ENCODE data around the gene BAIAP2L2. TPM values are rescaled to one million over a fixed set of nuclear protein-coding genes. Genes with fewer than 3 reads are reported as not detected.

BAIAP2L2 gene
- total and polyA plus RNA-seq, 4 donors = 0.33 to 0.46 (median 0.44) TPM; not detected in 1

DNA sequence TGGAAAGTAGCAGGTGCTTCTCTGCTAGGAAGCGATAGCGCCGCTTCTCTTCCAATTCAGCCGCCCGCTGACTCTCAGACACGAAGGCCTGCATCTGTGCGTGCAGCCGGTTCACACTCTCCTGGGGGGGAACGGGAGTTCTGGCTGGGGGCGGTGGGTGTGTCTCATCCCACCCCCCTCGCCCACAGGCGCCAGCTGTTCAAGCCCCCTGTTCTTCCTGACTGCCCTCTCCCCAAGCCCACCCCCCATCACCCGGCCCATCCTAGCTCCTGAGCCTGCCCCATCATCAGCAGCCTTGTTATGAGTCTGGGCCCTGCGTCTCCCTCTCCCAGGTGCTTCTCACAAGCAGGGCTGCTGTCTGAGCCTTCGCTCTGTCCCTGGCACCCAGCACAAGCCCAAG, 13.4 kb downstream of the BAIAP2L2 start:
- no peak for DNase-seq (ENCODE audit: low spot score)
- H3K4me3 ChIP-seq (ENCODE audit: low read depth in 1 of 3, low read length in 3 of 3) = no peak overlapping the region
- WGBS = 91% methylated on average over 15 of the region's 15 CpGs

DNA sequence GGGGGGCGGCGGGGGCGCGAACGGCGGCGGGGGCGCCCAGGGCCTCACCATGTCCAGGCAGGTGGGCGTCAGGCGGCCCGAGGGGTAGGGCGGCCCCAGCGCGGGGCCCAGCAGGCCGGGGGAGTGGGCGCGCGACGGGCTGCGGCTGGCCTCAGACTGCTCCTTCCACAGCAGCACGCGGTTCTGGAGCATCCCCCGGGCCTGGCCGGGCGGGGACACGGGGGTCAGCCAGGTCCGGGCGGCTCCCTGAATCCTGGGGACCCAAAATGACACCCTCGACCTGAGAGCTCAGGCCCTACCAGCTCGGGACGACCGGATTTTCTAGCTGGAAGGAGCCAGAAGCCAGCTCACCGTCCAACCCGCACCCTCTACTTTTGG, 21.0 kb downstream of the BAIAP2L2 start:
- no peak overlapping the region for H3K27ac ChIP-seq (ENCODE audit: low read depth in 1 of 2, low read length in 2 of 2)
- H3K27me3 ChIP-seq (ENCODE audit: control insufficient read depth in 4 of 4, insufficient read depth in 4 of 4, low read length in 3 of 4) = no peaks in the 10 kb centered on the region
- TF ChIP-seq GABPA (IDR thresholded peaks at IDR 0.05 in 1 of 2, conservative IDR thresholded peaks at IDR 0.05 in 1 of 2) (no peak), HNF4A (conservative IDR thresholded peaks at IDR 0.05) (no peak), HNF4G (IDR thresholded peaks at IDR 0.05) (no peak), SP1 (IDR thresholded peaks at IDR 0.05) (no peak)
- TF ChIP-seq, protein P1, sequence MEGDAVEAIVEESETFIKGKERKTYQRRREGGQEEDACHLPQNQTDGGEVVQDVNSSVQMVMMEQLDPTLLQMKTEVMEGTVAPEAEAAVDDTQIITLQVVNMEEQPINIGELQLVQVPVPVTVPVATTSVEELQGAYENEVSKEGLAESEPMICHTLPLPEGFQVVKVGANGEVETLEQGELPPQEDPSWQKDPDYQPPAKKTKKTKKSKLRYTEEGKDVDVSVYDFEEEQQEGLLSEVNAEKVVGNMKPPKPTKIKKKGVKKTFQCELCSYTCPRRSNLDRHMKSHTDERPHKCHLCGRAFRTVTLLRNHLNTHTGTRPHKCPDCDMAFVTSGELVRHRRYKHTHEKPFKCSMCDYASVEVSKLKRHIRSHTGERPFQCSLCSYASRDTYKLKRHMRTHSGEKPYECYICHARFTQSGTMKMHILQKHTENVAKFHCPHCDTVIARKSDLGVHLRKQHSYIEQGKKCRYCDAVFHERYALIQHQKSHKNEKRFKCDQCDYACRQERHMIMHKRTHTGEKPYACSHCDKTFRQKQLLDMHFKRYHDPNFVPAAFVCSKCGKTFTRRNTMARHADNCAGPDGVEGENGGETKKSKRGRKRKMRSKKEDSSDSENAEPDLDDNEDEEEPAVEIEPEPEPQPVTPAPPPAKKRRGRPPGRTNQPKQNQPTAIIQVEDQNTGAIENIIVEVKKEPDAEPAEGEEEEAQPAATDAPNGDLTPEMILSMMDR (IDR thresholded peaks at IDR 0.05; ENCODE audit: low read depth, low read length, missing input control) = no peak
- no peaks in the 10 kb centered on the region for H3K36me3 ChIP-seq (ENCODE audit: control insufficient read depth in 4 of 4, insufficient read depth in 3 of 4, low read depth in 1 of 4, low read length in 3 of 4)
- 35% methylated on average over 34 of the region's 34 CpGs for WGBS
- no peak overlapping the region for H3K9ac ChIP-seq (ENCODE audit: low read depth in 1 of 2, low read length in 2 of 2)
- peaks cover 0 to 2% (median 0%) of the 10 kb centered on the region in 4 donors for H3K4me1 ChIP-seq (ENCODE audit: control insufficient read depth in 4 of 4, insufficient read depth in 4 of 4, low read length in 3 of 4)
- H3K4me3 ChIP-seq (ENCODE audit: low read depth in 1 of 3, low read length in 3 of 3) = peak overlapping the region in 1 of 3 donors; percentile 4
- DNase-seq (ENCODE audit: low spot score) = no peak
- H3K9me3 ChIP-seq (ENCODE audit: control insufficient read depth in 4 of 4, low read length in 3 of 4) = no peaks in the 10 kb centered on the region

More for the DNA sequence above, 13.4 kb downstream of the BAIAP2L2 start:
- no peak overlapping the region for H3K9ac ChIP-seq (ENCODE audit: low read depth in 1 of 2, low read length in 2 of 2)
- H3K9me3 ChIP-seq (ENCODE audit: control insufficient read depth in 4 of 4, low read length in 3 of 4) = no peaks in the 10 kb centered on the region
- no peak overlapping the region for H3K27ac ChIP-seq (ENCODE audit: low read depth in 1 of 2, low read length in 2 of 2)
- no peak for TF ChIP-seq FOXA2 (IDR thresholded peaks at IDR 0.05)
- TF ChIP-seq, protein P1 (IDR thresholded peaks at IDR 0.05; ENCODE audit: low read depth, low read length, missing input control) = no peak
- no peak for TF ChIP-seq JUND (IDR thresholded peaks at IDR 0.05)
- no peak for TF ChIP-seq RXRA (IDR thresholded peaks at IDR 0.05)
- TF ChIP-seq, protein P2, sequence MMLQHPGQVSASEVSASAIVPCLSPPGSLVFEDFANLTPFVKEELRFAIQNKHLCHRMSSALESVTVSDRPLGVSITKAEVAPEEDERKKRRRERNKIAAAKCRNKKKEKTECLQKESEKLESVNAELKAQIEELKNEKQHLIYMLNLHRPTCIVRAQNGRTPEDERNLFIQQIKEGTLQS (IDR thresholded peaks at IDR 0.05) = no peak
- TF ChIP-seq SP1 (IDR thresholded peaks at IDR 0.05) = no peak
- TF ChIP-seq, protein P3, sequence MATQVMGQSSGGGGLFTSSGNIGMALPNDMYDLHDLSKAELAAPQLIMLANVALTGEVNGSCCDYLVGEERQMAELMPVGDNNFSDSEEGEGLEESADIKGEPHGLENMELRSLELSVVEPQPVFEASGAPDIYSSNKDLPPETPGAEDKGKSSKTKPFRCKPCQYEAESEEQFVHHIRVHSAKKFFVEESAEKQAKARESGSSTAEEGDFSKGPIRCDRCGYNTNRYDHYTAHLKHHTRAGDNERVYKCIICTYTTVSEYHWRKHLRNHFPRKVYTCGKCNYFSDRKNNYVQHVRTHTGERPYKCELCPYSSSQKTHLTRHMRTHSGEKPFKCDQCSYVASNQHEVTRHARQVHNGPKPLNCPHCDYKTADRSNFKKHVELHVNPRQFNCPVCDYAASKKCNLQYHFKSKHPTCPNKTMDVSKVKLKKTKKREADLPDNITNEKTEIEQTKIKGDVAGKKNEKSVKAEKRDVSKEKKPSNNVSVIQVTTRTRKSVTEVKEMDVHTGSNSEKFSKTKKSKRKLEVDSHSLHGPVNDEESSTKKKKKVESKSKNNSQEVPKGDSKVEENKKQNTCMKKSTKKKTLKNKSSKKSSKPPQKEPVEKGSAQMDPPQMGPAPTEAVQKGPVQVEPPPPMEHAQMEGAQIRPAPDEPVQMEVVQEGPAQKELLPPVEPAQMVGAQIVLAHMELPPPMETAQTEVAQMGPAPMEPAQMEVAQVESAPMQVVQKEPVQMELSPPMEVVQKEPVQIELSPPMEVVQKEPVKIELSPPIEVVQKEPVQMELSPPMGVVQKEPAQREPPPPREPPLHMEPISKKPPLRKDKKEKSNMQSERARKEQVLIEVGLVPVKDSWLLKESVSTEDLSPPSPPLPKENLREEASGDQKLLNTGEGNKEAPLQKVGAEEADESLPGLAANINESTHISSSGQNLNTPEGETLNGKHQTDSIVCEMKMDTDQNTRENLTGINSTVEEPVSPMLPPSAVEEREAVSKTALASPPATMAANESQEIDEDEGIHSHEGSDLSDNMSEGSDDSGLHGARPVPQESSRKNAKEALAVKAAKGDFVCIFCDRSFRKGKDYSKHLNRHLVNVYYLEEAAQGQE (IDR thresholded peaks at IDR 0.05) = no peak
- TF ChIP-seq EGR1 (IDR thresholded peaks at IDR 0.05; ENCODE audit: low read depth in 2 of 2) = no peak
- no peak for TF ChIP-seq HNF4G (IDR thresholded peaks at IDR 0.05)
- no peak for TF ChIP-seq YY1 (IDR thresholded peaks at IDR 0.05)
- no peak for TF ChIP-seq TAF1 (conservative IDR thresholded peaks at IDR 0.05)
- no peak for TF ChIP-seq MAX (IDR thresholded peaks at IDR 0.05)
- TF ChIP-seq, protein P4, sequence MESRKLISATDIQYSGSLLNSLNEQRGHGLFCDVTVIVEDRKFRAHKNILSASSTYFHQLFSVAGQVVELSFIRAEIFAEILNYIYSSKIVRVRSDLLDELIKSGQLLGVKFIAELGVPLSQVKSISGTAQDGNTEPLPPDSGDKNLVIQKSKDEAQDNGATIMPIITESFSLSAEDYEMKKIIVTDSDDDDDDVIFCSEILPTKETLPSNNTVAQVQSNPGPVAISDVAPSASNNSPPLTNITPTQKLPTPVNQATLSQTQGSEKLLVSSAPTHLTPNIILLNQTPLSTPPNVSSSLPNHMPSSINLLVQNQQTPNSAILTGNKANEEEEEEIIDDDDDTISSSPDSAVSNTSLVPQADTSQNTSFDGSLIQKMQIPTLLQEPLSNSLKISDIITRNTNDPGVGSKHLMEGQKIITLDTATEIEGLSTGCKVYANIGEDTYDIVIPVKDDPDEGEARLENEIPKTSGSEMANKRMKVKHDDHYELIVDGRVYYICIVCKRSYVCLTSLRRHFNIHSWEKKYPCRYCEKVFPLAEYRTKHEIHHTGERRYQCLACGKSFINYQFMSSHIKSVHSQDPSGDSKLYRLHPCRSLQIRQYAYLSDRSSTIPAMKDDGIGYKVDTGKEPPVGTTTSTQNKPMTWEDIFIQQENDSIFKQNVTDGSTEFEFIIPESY (IDR thresholded peaks at IDR 0.05) = no peak
- no peak for TF ChIP-seq GABPA (IDR thresholded peaks at IDR 0.05 in 1 of 2, conservative IDR thresholded peaks at IDR 0.05 in 1 of 2)
- no peaks in the 10 kb centered on the region for H3K36me3 ChIP-seq (ENCODE audit: control insufficient read depth in 4 of 4, insufficient read depth in 3 of 4, low read depth in 1 of 4, low read length in 3 of 4)
- H3K27me3 ChIP-seq (ENCODE audit: control insufficient read depth in 4 of 4, insufficient read depth in 4 of 4, low read length in 3 of 4) = no peaks in the 10 kb centered on the region
- no peaks in the 10 kb centered on the region for H3K4me1 ChIP-seq (ENCODE audit: control insufficient read depth in 4 of 4, insufficient read depth in 4 of 4, low read length in 3 of 4)
